ENCODE measurements around the gene MORC2.
A peak's percentile ranks its signal among the peaks of the same experiment; 100 is the strongest.

Gene MORC2

GRCh38 chr22:30968924-30969531 is 454 bp upstream of the MORC2 start, which contains the start of gene TUG1:
TSS of gene TUG1 (plus strand) at chr22:30969265.
- H3K36me3 ChIP-seq (ENCODE audit: insufficient read depth, low read length) = peaks cover 40% of the 10 kb centered on the region
- peaks cover 8% of the 10 kb centered on the region for H3K9me3 ChIP-seq (ENCODE audit: insufficient read depth, low read length, severe bottlenecking)
- peak within 1 kb of the TSS; percentile 86 for H3K4me2 ChIP-seq (ENCODE audit: insufficient read depth, low read length)
- H3K9ac ChIP-seq (ENCODE audit: low read depth, low read length) = peak within 1 kb of the TSS; percentile 83
- H4K20me1 ChIP-seq (ENCODE audit: insufficient read depth, low read length) = peaks cover 11% of the 10 kb centered on the region; the same call in 1 of the 2 replicates
- H3K4me3 ChIP-seq (ENCODE audit: low read depth in 1 of 2, low read length in 2 of 2) = peak within 1 kb of the TSS; percentile 50 to 61
- peak within 1 kb of the TSS; percentile 79 for H3K27ac ChIP-seq (ENCODE audit: low read length)
- no peaks in the 10 kb centered on the region for H3K27me3 ChIP-seq (ENCODE audit: insufficient read depth, low read length, poor library complexity)
- H2AFZ ChIP-seq (ENCODE audit: low read depth, low read length) = peak within 1 kb of the TSS; percentile 80
- DNase-seq = peak; percentile 98
- peaks cover 59% of the 10 kb centered on the region for H3K4me1 ChIP-seq (ENCODE audit: insufficient read depth, low read length)
- no peak for TF ChIP-seq EZH2 (IDR thresholded peaks at IDR 0.05; ENCODE audit: borderline replicate concordance, low read depth, low read length, severe bottlenecking)
- no peak for TF ChIP-seq CTCF (IDR thresholded peaks at IDR 0.05; ENCODE audit: borderline replicate concordance, extremely low read depth, low read length, poor library complexity, severe bottlenecking)
- ATAC-seq (ENCODE audit: insufficient read depth, low read depth) = peak; percentile 92
- H3K79me2 ChIP-seq (ENCODE audit: insufficient read depth, low read length) = peaks cover 89% of the 10 kb centered on the region

DNA sequence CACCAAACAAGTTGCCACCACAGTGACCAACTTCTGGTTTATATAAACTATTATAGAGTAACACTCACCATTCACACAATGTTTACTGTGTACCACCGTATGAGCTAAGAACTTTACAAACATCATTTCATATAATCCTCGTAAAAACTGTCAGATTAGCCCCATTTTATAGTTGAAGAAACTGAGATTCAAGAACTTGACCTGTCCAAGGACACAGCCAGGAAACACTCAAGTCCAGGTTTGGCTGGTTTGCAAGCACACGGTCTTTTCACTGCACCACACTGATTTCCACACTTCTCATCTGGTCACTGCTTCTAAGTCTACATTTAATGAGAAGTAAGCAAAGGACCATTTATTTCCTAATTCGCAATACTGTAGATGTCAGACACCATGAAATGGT is 3.7 kb downstream of the MORC2 start:
- Histone ChIP-seq H3K9me3 (ENCODE audit: insufficient read depth, low read length, severe bottlenecking) (peaks cover 3% of the 10 kb centered on the region), H3K4me1 (ENCODE audit: insufficient read depth, low read length) (peaks cover 39% of the 10 kb centered on the region), H2AFZ (ENCODE audit: low read depth, low read length) (no peak overlapping the region), H3K36me3 (ENCODE audit: insufficient read depth, low read length) (no peaks in the 10 kb centered on the region), H3K4me2 (ENCODE audit: insufficient read depth, low read length) (peak overlapping the region; percentile 86), H3K9ac (ENCODE audit: low read depth, low read length) (no peak overlapping the region), H3K4me3 (ENCODE audit: low read depth in 1 of 2, low read length in 2 of 2) (peak overlapping the region in 1 of 2 experiments; percentile 4; a peak in 1 of 4 replicates), H4K20me1 (ENCODE audit: insufficient read depth, low read length) (peaks cover under 1% of the 10 kb centered on the region; the same call in 1 of the 2 replicates), H3K27ac (ENCODE audit: low read length) (no peak overlapping the region), H3K27me3 (ENCODE audit: insufficient read depth, low read length, poor library complexity) (no peaks in the 10 kb centered on the region), H3K79me2 (ENCODE audit: insufficient read depth, low read length) (peaks cover 60% of the 10 kb centered on the region)
- DNase-seq (no peak), ATAC-seq (ENCODE audit: insufficient read depth, low read depth) (no peak)
- TF ChIP-seq CTCF (IDR thresholded peaks at IDR 0.05; ENCODE audit: borderline replicate concordance, extremely low read depth, low read length, poor library complexity, severe bottlenecking) (no peak), EZH2 (IDR thresholded peaks at IDR 0.05; ENCODE audit: borderline replicate concordance, low read depth, low read length, severe bottlenecking) (no peak)

GRCh38 chr22:30955153-30955552 is 13.4 kb downstream of the MORC2 start:
- Histone ChIP-seq H3K4me3 (ENCODE audit: low read depth in 1 of 2, low read length in 2 of 2) (no peak overlapping the region), H3K36me3 (ENCODE audit: insufficient read depth, low read length) (peaks cover 13% of the 10 kb centered on the region), H3K4me1 (ENCODE audit: insufficient read depth, low read length) (no peaks in the 10 kb centered on the region), H3K79me2 (ENCODE audit: insufficient read depth, low read length) (no peaks in the 10 kb centered on the region), H3K9ac (ENCODE audit: low read depth, low read length) (no peak overlapping the region), H4K20me1 (ENCODE audit: insufficient read depth, low read length) (0 out of 2 replicates have a peak, but pooled peaks cover 2% of the 10 kb centered on the region), H2AFZ (ENCODE audit: low read depth, low read length) (no peak overlapping the region), H3K27ac (ENCODE audit: low read length) (no peak overlapping the region), H3K27me3 (ENCODE audit: insufficient read depth, low read length, poor library complexity) (no peaks in the 10 kb centered on the region), H3K4me2 (ENCODE audit: insufficient read depth, low read length) (no peak overlapping the region), H3K9me3 (ENCODE audit: insufficient read depth, low read length, severe bottlenecking) (no peaks in the 10 kb centered on the region)
- TF ChIP-seq CTCF (IDR thresholded peaks at IDR 0.05; ENCODE audit: borderline replicate concordance, extremely low read depth, low read length, poor library complexity, severe bottlenecking) = no peak
- no peak for TF ChIP-seq EZH2 (IDR thresholded peaks at IDR 0.05; ENCODE audit: borderline replicate concordance, low read depth, low read length, severe bottlenecking)
- DNase-seq (no peak), ATAC-seq (ENCODE audit: insufficient read depth, low read depth) (no peak)

Data from DND-41 (cell line).